Esophagus muscularis mucosa (tissue), 3 donors: ENCODE data around the gene MPV17L.
"Not testable (repeated sequence)": the region's sequence is repeated elsewhere in the genome, so short reads cannot be mapped to it uniquely, and the experiment has no call there.

Experiments
- POLR2AphosphoS5 ChIP-seq, 2 donors: sonication (generic); formaldehyde crosslinking; IDR thresholded peaks; one replicate each; pipeline ENCODE4 v1.6.1; 2017; ENCODE audit warnings: antibody characterized with exemption in 2 of 2
- TF ChIP-seq, protein P1 (sequence below), 3 experiments: fragments of 200-600 bp in 2 of 3; fragments of 450-650 bp in 1 of 3; sonication (generic) in 2 of 3; IDR thresholded peaks; one replicate each; pipeline ENCODE4 v1.5.1; 2017 to 2019; ENCODE audit warnings: antibody characterized with exemption in 3 of 3, mild to moderate bottlenecking in 2 of 3, moderate library complexity in 1 of 3

DNA sequence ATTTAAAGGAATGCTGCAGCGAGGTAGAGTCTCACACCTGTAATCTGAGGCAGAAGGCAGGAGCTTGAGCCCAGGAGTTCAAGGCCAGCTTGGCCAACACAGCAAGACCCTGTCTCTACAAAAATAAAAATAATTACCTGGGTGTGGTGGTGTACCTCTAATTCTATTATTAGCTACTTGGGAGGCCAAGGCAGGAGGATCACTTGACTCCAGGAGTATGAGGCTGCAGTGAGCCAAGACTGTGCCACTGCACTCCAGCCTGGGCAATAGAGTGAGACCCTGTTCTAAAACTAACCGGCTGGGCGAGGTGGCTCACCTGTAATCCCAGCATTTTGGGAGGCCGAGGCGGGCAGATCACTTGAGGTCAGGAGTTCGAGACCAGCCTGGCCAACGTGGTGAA, 57.7 kb downstream of the MPV17L start:
- not testable (repeated sequence) for TF ChIP-seq POLR2AphosphoS5 (IDR thresholded peaks at IDR 0.05)
- TF ChIP-seq, protein P1, sequence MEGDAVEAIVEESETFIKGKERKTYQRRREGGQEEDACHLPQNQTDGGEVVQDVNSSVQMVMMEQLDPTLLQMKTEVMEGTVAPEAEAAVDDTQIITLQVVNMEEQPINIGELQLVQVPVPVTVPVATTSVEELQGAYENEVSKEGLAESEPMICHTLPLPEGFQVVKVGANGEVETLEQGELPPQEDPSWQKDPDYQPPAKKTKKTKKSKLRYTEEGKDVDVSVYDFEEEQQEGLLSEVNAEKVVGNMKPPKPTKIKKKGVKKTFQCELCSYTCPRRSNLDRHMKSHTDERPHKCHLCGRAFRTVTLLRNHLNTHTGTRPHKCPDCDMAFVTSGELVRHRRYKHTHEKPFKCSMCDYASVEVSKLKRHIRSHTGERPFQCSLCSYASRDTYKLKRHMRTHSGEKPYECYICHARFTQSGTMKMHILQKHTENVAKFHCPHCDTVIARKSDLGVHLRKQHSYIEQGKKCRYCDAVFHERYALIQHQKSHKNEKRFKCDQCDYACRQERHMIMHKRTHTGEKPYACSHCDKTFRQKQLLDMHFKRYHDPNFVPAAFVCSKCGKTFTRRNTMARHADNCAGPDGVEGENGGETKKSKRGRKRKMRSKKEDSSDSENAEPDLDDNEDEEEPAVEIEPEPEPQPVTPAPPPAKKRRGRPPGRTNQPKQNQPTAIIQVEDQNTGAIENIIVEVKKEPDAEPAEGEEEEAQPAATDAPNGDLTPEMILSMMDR (IDR thresholded peaks at IDR 0.05): not testable (repeated sequence)
